Measurements from ENCODE around the gene NUP62. TPM values are rescaled to one million over a fixed set of nuclear protein-coding genes. Genes with fewer than 3 reads are reported as not detected.

Gene NUP62
- polyA plus RNA-seq, 1 of the 3 experiments (the other 2 are of a cell fraction): 16.2 TPM

DNA sequence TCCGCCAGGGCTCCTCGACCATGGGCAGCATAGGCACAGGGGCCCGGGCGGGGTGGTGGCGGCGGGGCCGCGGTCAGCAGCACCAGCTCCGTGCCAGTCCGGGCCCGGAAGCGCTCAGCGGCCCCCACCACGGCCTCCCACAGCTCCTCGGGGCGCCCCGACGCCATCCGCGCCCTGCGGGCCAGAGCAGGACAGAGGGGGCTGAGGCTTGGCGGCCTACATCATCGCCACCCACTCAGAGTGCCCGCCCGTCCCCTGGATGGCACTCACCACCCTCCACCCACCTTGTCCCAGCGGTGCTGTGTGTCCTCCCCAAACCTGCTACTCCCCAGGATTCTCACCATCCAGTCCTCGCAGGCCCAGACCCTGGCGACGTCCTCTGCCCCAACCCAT is 56.2 kb downstream of the NUP62 start:
- Histone ChIP-seq H3K4me1 (ENCODE audit: control insufficient read depth in 1 of 2, insufficient read depth in 2 of 2, low read depth in 1 of 2, low read length in 1 of 2) (peaks cover 16 to 40% of the 10 kb centered on the region in 2 experiments), H3K27me3 (ENCODE audit: insufficient read depth) (no peaks in the 10 kb centered on the region), H3K9me3 (no peaks in the 10 kb centered on the region), H2AFZ (ENCODE audit: low read depth) (no peak overlapping the region), H3K27ac (ENCODE audit: low read depth in 2 of 2, low read length in 1 of 2) (no peak overlapping the region), H3K79me2 (ENCODE audit: insufficient read depth) (peaks cover 41% of the 10 kb centered on the region), H3K4me3 (ENCODE audit: low read depth in 2 of 2, low read length in 1 of 2) (no peak overlapping the region), H4K20me1 (ENCODE audit: insufficient read depth) (no peaks in the 10 kb centered on the region), H3K4me2 (no peak overlapping the region), H3K9ac (no peak overlapping the region), H3F3A (replicated peaks; ENCODE audit: insufficient read depth) (peaks cover 9% of the 10 kb centered on the region), H3K9me2 (no peaks in the 10 kb centered on the region), H3K36me3 (replicated peaks in 1 of 2; ENCODE audit: control insufficient read depth in 1 of 2, insufficient read depth in 2 of 2, low read length in 1 of 2) (peaks cover 6 to 23% of the 10 kb centered on the region in 2 experiments)
- CTCF ChIA-PET: no interaction called here
- WGBS (ENCODE audit: low lambda C conversion rate): 96% methylated on average over 17 of the region's 29 CpGs
- no peak for TF ChIP-seq EP300 (IDR thresholded peaks at IDR 0.05; ENCODE audit: borderline replicate concordance in 1 of 2, low read depth in 1 of 2, low read length in 1 of 2)
- TF ChIP-seq JUND (IDR thresholded peaks at IDR 0.05): no peak
- no peak for TF ChIP-seq FOXM1 (IDR thresholded peaks at IDR 0.05; ENCODE audit: low read depth)
- TF ChIP-seq SIN3A (IDR thresholded peaks at IDR 0.05; ENCODE audit: borderline replicate concordance, low read depth, low read length): no peak
- TF ChIP-seq NRF1 (IDR thresholded peaks at IDR 0.05; ENCODE audit: low read depth, low read length): no peak
- TF ChIP-seq FOSL2 (IDR thresholded peaks at IDR 0.05; ENCODE audit: borderline replicate concordance, low read depth): no peak
- TF ChIP-seq SMC3 (IDR thresholded peaks at IDR 0.05; ENCODE audit: low read depth, low read length): no peak
- TF ChIP-seq, protein P1, sequence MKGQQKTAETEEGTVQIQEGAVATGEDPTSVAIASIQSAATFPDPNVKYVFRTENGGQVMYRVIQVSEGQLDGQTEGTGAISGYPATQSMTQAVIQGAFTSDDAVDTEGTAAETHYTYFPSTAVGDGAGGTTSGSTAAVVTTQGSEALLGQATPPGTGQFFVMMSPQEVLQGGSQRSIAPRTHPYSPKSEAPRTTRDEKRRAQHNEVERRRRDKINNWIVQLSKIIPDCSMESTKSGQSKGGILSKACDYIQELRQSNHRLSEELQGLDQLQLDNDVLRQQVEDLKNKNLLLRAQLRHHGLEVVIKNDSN (IDR thresholded peaks at IDR 0.05; ENCODE audit: borderline replicate concordance, low read depth): no peak
- TF ChIP-seq GATA2 (CRISPR knock-in tag; IDR thresholded peaks at IDR 0.05): no peak
- TF ChIP-seq REST (IDR thresholded peaks at IDR 0.05; ENCODE audit: low read depth, low read length): no peak
- TF ChIP-seq, protein P2, sequence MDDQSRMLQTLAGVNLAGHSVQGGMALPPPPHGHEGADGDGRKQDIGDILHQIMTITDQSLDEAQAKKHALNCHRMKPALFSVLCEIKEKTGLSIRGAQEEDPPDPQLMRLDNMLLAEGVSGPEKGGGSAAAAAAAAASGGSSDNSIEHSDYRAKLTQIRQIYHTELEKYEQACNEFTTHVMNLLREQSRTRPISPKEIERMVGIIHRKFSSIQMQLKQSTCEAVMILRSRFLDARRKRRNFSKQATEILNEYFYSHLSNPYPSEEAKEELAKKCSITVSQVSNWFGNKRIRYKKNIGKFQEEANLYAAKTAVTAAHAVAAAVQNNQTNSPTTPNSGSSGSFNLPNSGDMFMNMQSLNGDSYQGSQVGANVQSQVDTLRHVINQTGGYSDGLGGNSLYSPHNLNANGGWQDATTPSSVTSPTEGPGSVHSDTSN (IDR thresholded peaks at IDR 0.05): no peak
- no peak for TF ChIP-seq TEAD4 (IDR thresholded peaks at IDR 0.05; ENCODE audit: borderline replicate concordance, insufficient read depth)
- no peak for TF ChIP-seq MXI1 (IDR thresholded peaks at IDR 0.05; ENCODE audit: low read depth, low read length)
- no peak for TF ChIP-seq NFIC (IDR thresholded peaks at IDR 0.05; ENCODE audit: borderline replicate concordance)
- no peak for TF ChIP-seq GABPA (IDR thresholded peaks at IDR 0.05; ENCODE audit: low read depth)
- no peak for TF ChIP-seq ZBTB33 (IDR thresholded peaks at IDR 0.05; ENCODE audit: borderline replicate concordance, low read depth)
- no peak for TF ChIP-seq RAD21 (IDR thresholded peaks at IDR 0.05; ENCODE audit: low read length)
- TF ChIP-seq TCF12 (IDR thresholded peaks at IDR 0.05): no peak
- no peak for TF ChIP-seq RFX5 (IDR thresholded peaks at IDR 0.05; ENCODE audit: low read length)
- POLR2A ChIA-PET: no interaction called here
- no peak for DNase-seq

All from SK-N-SH (cell line).